Measurements from ENCODE around the gene CCN6.

CCN6 gene

DNA sequence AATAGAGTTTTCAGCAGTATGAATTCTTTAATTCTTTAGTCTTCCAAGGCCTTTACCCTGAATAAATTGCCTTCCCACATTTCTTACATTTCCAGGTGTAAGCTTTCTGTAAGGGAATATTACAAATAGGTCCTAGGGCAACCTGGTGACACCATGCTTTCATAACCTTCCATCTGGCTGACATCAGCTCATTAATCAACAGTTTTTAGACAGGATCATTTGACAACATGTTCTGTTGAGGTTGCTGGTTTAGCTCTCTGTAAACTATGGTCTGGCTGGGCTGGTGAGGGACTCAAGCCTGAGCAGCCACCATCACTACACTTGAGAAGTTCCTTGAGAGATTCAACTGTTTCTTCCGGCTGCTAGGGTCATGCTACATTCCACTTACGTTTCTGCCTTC, 52.7 kb downstream of the CCN6 start:
- no peaks in the 10 kb centered on the region for H3K9me3 ChIP-seq (ENCODE audit: low read depth, low read length)
- no peak overlapping the region for H3K27ac ChIP-seq
- H3K4me3 ChIP-seq = no peak overlapping the region
- DNase-seq (ENCODE audit: low read depth, low spot score) = no peak
- TF ChIP-seq POLR2AphosphoS5 (IDR thresholded peaks at IDR 0.05; ENCODE audit: borderline replicate concordance, low read depth, low read length) (no peak), FOXP2 (optimal IDR thresholded peaks at IDR 0.05; ENCODE audit: control extremely low read depth, extremely low read length, insufficient read depth) (no peak), EZH2 (IDR thresholded peaks at IDR 0.05) (no peak)
- no peak overlapping the region for H3K9ac ChIP-seq (ENCODE audit: insufficient read length)
- H3K36me3 ChIP-seq (ENCODE audit: insufficient read depth, low read length) = no peaks in the 10 kb centered on the region

DNA sequence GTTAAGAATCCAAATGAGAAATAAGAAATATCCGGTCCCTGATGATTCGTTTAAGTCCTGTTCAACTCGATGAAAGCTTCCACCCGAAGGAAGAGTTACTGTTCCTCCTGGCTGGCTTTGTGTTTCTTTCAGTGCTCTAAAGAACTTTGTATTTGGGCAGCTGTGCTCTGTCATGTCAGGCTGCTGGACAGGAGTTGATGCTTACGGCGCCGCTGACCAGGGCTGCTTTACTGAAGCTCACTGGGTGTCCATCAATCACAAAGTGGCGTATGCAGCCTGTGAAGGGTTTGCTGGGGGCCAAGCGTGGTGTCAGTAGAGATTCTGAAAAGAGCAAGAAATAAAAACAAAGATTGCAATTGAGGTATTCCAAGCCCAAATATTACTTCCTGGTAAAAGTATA, 55.4 kb downstream of the CCN6 start:
- no peak for TF ChIP-seq POLR2AphosphoS5 (IDR thresholded peaks at IDR 0.05; ENCODE audit: borderline replicate concordance, low read depth, low read length)
- no peak for TF ChIP-seq EZH2 (IDR thresholded peaks at IDR 0.05)
- no peak for TF ChIP-seq FOXP2 (optimal IDR thresholded peaks at IDR 0.05; ENCODE audit: control extremely low read depth, extremely low read length, insufficient read depth)
- no peak overlapping the region for H3K4me3 ChIP-seq
- no peak overlapping the region for H3K27ac ChIP-seq

DNA sequence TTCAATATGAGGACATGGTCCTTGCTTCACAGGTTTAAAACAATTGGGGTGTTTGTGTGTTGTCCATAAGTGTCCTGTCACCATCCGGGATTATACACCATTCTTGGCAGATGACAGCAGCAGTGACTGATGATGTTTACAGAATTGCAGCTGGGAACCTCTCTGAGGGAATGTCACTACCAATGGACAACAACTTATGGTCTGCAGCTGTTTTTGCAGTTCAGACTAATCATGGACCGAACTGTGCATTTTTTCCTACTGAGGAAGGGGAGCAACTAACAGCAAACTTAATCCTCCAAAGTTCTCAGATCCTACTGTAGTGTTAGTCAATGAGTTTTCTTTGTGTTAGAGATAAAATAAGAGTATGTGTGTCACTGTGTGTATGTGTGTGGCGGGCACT, 59.5 kb downstream of the CCN6 start:
- no peaks in the 10 kb centered on the region for H3K9me3 ChIP-seq (ENCODE audit: low read depth, low read length)
- no peak overlapping the region for H3K9ac ChIP-seq (ENCODE audit: insufficient read length)
- TF ChIP-seq POLR2AphosphoS5 (IDR thresholded peaks at IDR 0.05; ENCODE audit: borderline replicate concordance, low read depth, low read length) = no peak
- TF ChIP-seq EZH2 (IDR thresholded peaks at IDR 0.05) = no peak
- TF ChIP-seq FOXP2 (optimal IDR thresholded peaks at IDR 0.05; ENCODE audit: control extremely low read depth, extremely low read length, insufficient read depth) = no peak
- H3K27ac ChIP-seq = no peak overlapping the region
- H3K4me3 ChIP-seq = no peak overlapping the region
- no peak for DNase-seq (ENCODE audit: low read depth, low spot score)
- H3K36me3 ChIP-seq (ENCODE audit: insufficient read depth, low read length) = no peaks in the 10 kb centered on the region

More for the DNA sequence above, 55.4 kb downstream of the CCN6 start:
- DNase-seq (ENCODE audit: low read depth, low spot score) = no peak
- H3K9ac ChIP-seq (ENCODE audit: insufficient read length) = no peak overlapping the region
- H3K9me3 ChIP-seq (ENCODE audit: low read depth, low read length) = no peaks in the 10 kb centered on the region
- H3K36me3 ChIP-seq (ENCODE audit: insufficient read depth, low read length) = no peaks in the 10 kb centered on the region

DNA sequence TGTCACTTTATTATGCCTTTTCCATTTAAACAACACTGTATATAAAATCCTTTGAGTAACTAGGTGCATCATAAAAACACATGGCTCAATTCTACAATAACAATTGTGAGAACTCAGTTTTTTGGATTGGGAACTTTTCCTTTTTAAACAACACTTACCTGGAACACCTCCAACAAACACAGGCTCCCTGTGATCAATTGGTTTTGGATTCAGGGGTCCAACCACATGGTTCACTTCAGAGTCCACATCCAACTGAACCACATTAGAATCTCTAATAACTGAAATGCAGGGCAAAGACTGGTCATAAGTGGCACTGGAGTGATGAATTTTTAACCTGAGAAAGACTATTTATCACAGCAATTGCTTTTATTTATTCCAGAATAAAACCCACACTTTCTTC, 60.0 kb downstream of the CCN6 start:
- no peak overlapping the region for H3K27ac ChIP-seq
- TF ChIP-seq EZH2 (IDR thresholded peaks at IDR 0.05) (no peak), FOXP2 (optimal IDR thresholded peaks at IDR 0.05; ENCODE audit: control extremely low read depth, extremely low read length, insufficient read depth) (no peak), POLR2AphosphoS5 (IDR thresholded peaks at IDR 0.05; ENCODE audit: borderline replicate concordance, low read depth, low read length) (no peak)
- H3K36me3 ChIP-seq (ENCODE audit: insufficient read depth, low read length) = no peaks in the 10 kb centered on the region
- no peak for DNase-seq (ENCODE audit: low read depth, low spot score)
- no peaks in the 10 kb centered on the region for H3K9me3 ChIP-seq (ENCODE audit: low read depth, low read length)
- no peak overlapping the region for H3K9ac ChIP-seq (ENCODE audit: insufficient read length)
- H3K4me3 ChIP-seq = no peak overlapping the region

DNA sequence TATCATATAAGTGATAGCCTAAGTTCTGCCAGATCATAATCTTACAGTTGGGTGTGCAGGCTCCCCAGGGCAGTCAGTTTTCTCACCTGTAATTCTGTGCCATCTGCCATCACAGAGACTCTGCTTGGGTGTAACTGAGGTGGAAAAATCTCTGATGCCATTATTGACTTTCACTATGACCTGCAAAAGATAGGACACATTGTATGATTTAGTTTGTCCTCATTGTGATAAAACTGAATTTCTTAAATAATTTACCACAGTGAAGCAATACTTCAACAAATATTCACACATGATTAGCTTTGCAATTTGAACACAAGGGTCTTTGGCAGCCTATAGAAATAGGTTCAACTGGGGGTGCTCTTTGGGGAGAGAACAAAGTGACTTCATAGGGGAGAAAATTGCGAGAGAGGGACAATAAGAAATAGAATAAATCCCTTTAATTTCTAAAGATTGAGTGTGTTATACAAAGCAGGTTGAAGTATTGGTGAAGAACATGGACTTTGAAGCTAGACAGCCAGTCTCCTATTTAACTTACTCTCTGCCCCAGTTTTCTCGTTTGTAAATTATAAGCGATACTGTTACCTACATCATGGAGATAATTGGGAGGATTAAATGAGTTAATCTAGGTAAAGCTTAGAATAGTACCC, 60.8 kb downstream of the CCN6 start:
- TF ChIP-seq EZH2 (IDR thresholded peaks at IDR 0.05) (no peak), FOXP2 (optimal IDR thresholded peaks at IDR 0.05; ENCODE audit: control extremely low read depth, extremely low read length, insufficient read depth) (no peak), POLR2AphosphoS5 (IDR thresholded peaks at IDR 0.05; ENCODE audit: borderline replicate concordance, low read depth, low read length) (no peak)
- no peak for DNase-seq (ENCODE audit: low read depth, low spot score)
- Histone ChIP-seq H3K9ac (ENCODE audit: insufficient read length) (no peak overlapping the region), H3K27ac (no peak overlapping the region), H3K4me3 (no peak overlapping the region), H3K9me3 (ENCODE audit: low read depth, low read length) (no peaks in the 10 kb centered on the region), H3K36me3 (ENCODE audit: insufficient read depth, low read length) (no peaks in the 10 kb centered on the region)

DNA sequence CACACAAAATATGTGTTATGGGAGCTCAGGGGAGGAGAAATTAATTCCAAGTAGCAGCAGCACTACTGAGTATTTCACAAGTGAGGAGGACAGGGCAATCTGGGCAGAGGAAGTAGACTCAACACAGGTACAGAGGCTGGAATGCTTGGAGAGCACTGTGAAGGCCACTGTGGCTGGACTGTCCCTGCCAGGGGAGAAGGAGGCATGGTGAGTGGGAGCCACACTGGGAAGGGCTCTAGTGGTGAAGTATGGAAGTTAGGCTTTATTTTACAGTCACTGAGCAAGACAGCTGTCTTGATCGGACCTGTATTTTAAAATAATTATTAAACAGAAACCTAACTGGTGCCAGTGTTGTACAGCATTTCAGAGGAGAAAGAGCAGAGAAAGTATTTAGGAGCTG, 62.3 kb downstream of the CCN6 start:
- Histone ChIP-seq H3K9me3 (ENCODE audit: low read depth, low read length) (no peaks in the 10 kb centered on the region), H3K36me3 (ENCODE audit: insufficient read depth, low read length) (no peaks in the 10 kb centered on the region), H3K9ac (ENCODE audit: insufficient read length) (no peak overlapping the region), H3K4me3 (no peak overlapping the region), H3K27ac (no peak overlapping the region)
- no peak for DNase-seq (ENCODE audit: low read depth, low spot score)
- TF ChIP-seq FOXP2 (optimal IDR thresholded peaks at IDR 0.05; ENCODE audit: control extremely low read depth, extremely low read length, insufficient read depth) = no peak
- no peak for TF ChIP-seq EZH2 (IDR thresholded peaks at IDR 0.05)
- TF ChIP-seq POLR2AphosphoS5 (IDR thresholded peaks at IDR 0.05; ENCODE audit: borderline replicate concordance, low read depth, low read length) = no peak

DNA sequence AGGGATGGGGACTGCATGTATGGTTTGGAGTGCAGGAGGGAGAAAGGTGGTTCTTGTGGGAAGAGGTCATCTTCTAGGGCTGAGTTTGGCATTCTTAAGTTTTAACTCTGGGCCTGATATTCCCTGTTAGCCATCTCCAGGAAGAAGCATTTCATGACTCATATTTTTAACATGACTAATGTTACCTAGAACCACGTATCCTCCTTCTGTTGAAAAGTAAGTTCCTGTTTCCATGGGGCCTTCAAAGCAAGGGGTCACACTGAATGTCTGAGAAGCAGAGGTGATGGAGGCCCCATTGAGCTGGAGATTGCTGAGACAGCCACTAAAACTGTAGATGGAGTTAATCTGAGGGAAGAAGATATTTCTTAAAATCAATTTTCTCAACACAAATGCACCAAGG, 63.6 kb downstream of the CCN6 start:
- no peak overlapping the region for H3K9ac ChIP-seq (ENCODE audit: insufficient read length)
- TF ChIP-seq EZH2 (IDR thresholded peaks at IDR 0.05) (no peak), FOXP2 (optimal IDR thresholded peaks at IDR 0.05; ENCODE audit: control extremely low read depth, extremely low read length, insufficient read depth) (no peak), POLR2AphosphoS5 (IDR thresholded peaks at IDR 0.05; ENCODE audit: borderline replicate concordance, low read depth, low read length) (no peak)
- H3K4me3 ChIP-seq = no peak overlapping the region
- no peaks in the 10 kb centered on the region for H3K36me3 ChIP-seq (ENCODE audit: insufficient read depth, low read length)
- H3K9me3 ChIP-seq (ENCODE audit: low read depth, low read length) = no peaks in the 10 kb centered on the region
- no peak for DNase-seq (ENCODE audit: low read depth, low spot score)
- no peak overlapping the region for H3K27ac ChIP-seq

DNA sequence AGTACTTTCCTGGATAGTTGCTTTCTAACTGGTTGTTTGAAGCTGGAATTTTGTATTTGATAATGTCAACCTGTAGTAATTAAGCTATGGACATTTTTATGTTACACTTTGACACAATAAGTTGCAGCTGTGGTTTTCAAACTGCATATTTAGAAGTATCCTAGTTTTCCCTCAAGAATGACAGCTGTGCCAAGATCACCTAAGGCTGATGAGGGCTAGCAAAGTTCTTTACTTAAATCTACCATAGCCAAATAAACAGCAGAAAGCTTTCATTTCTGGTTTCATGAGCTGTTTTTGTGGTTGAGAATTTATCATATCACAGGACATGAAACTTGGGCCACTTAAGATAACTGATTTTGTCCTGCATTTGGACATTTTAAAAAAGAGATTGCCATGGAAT, 64.1 kb downstream of the CCN6 start:
- no peak for TF ChIP-seq EZH2 (IDR thresholded peaks at IDR 0.05)
- no peak for TF ChIP-seq POLR2AphosphoS5 (IDR thresholded peaks at IDR 0.05; ENCODE audit: borderline replicate concordance, low read depth, low read length)
- TF ChIP-seq FOXP2 (optimal IDR thresholded peaks at IDR 0.05; ENCODE audit: control extremely low read depth, extremely low read length, insufficient read depth) = no peak
- Histone ChIP-seq H3K36me3 (ENCODE audit: insufficient read depth, low read length) (no peaks in the 10 kb centered on the region), H3K9ac (ENCODE audit: insufficient read length) (no peak overlapping the region), H3K9me3 (ENCODE audit: low read depth, low read length) (no peaks in the 10 kb centered on the region), H3K4me3 (no peak overlapping the region), H3K27ac (no peak overlapping the region)
- no peak for DNase-seq (ENCODE audit: low read depth, low spot score)
